ENCODE measurements around the gene PNMA8C. TPM values are rescaled to one million over a fixed set of nuclear protein-coding genes. Genes with fewer than 3 reads are reported as not detected.

Gene PNMA8C
- polyA plus RNA-seq, 1 of the 3 experiments (the other 2 are of a cell fraction): 1.3 TPM

DNA sequence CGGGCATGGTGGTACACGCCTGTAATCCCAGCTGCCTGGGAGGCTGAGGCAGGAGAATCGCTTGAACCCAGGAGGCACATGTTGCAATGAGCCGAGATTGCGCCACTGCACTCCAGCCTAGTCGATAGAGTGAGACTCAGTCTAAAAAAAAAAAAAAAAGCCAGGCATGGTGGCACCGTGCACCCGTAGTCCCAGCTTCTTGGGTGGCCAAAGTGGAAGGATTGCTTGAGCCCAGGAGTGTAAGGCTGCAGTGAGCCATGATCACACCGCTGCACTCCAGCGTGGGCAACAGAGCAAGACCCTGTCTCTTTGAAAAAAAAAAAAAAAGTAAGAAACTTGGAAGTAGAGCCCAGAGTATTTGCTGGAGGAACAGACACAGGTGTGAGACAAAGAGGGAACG is 43.1 kb downstream of the PNMA8C start:
- TF ChIP-seq POLR2AphosphoS5 (IDR thresholded peaks at IDR 0.05; ENCODE audit: low read depth, low read length): no peak
- TF ChIP-seq TAF1 (IDR thresholded peaks at IDR 0.05; ENCODE audit: borderline replicate concordance, low read depth, low read length): no peak
- TF ChIP-seq GABPA (IDR thresholded peaks at IDR 0.05; ENCODE audit: low read depth): no peak
- TF ChIP-seq, protein P1, sequence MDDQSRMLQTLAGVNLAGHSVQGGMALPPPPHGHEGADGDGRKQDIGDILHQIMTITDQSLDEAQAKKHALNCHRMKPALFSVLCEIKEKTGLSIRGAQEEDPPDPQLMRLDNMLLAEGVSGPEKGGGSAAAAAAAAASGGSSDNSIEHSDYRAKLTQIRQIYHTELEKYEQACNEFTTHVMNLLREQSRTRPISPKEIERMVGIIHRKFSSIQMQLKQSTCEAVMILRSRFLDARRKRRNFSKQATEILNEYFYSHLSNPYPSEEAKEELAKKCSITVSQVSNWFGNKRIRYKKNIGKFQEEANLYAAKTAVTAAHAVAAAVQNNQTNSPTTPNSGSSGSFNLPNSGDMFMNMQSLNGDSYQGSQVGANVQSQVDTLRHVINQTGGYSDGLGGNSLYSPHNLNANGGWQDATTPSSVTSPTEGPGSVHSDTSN (IDR thresholded peaks at IDR 0.05): no peak
- TF ChIP-seq, protein P2, sequence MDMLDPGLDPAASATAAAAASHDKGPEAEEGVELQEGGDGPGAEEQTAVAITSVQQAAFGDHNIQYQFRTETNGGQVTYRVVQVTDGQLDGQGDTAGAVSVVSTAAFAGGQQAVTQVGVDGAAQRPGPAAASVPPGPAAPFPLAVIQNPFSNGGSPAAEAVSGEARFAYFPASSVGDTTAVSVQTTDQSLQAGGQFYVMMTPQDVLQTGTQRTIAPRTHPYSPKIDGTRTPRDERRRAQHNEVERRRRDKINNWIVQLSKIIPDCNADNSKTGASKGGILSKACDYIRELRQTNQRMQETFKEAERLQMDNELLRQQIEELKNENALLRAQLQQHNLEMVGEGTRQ (IDR thresholded peaks at IDR 0.05; ENCODE audit: borderline replicate concordance, low read depth, low read length): no peak
- no peak for TF ChIP-seq FOXJ3 (CRISPR knock-in tag; IDR thresholded peaks at IDR 0.05)
- no peak for TF ChIP-seq RXRA (IDR thresholded peaks at IDR 0.05; ENCODE audit: borderline replicate concordance, low read depth)
- TF ChIP-seq, protein P3, sequence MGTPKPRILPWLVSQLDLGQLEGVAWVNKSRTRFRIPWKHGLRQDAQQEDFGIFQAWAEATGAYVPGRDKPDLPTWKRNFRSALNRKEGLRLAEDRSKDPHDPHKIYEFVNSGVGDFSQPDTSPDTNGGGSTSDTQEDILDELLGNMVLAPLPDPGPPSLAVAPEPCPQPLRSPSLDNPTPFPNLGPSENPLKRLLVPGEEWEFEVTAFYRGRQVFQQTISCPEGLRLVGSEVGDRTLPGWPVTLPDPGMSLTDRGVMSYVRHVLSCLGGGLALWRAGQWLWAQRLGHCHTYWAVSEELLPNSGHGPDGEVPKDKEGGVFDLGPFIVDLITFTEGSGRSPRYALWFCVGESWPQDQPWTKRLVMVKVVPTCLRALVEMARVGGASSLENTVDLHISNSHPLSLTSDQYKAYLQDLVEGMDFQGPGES (IDR thresholded peaks at IDR 0.05; ENCODE audit: low read depth, low read length): no peak
- no peak for TF ChIP-seq SMC3 (IDR thresholded peaks at IDR 0.05; ENCODE audit: low read depth, low read length)
- TF ChIP-seq MXI1 (IDR thresholded peaks at IDR 0.05; ENCODE audit: low read depth, low read length): no peak
- TF ChIP-seq, protein P4, sequence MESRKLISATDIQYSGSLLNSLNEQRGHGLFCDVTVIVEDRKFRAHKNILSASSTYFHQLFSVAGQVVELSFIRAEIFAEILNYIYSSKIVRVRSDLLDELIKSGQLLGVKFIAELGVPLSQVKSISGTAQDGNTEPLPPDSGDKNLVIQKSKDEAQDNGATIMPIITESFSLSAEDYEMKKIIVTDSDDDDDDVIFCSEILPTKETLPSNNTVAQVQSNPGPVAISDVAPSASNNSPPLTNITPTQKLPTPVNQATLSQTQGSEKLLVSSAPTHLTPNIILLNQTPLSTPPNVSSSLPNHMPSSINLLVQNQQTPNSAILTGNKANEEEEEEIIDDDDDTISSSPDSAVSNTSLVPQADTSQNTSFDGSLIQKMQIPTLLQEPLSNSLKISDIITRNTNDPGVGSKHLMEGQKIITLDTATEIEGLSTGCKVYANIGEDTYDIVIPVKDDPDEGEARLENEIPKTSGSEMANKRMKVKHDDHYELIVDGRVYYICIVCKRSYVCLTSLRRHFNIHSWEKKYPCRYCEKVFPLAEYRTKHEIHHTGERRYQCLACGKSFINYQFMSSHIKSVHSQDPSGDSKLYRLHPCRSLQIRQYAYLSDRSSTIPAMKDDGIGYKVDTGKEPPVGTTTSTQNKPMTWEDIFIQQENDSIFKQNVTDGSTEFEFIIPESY (IDR thresholded peaks at IDR 0.05; ENCODE audit: borderline replicate concordance, low read depth): no peak
- no peak for TF ChIP-seq TCF12 (IDR thresholded peaks at IDR 0.05)
- TF ChIP-seq EP300 (IDR thresholded peaks at IDR 0.05; ENCODE audit: borderline replicate concordance in 1 of 2, low read depth in 1 of 2, low read length in 1 of 2): no peak
- no peak for TF ChIP-seq TEAD4 (IDR thresholded peaks at IDR 0.05; ENCODE audit: borderline replicate concordance, insufficient read depth)
- no peak for TF ChIP-seq ELF1 (IDR thresholded peaks at IDR 0.05)
- Histone ChIP-seq H3K9ac (no peak overlapping the region), H3K79me2 (ENCODE audit: insufficient read depth) (peaks cover 20% of the 10 kb centered on the region), H3K4me2 (no peak overlapping the region), H4K20me1 (ENCODE audit: insufficient read depth) (no peaks in the 10 kb centered on the region), H2AFZ (ENCODE audit: low read depth) (no peak overlapping the region), H3K9me3 (no peaks in the 10 kb centered on the region), H3K4me1 (ENCODE audit: control insufficient read depth in 1 of 2, insufficient read depth in 2 of 2, low read depth in 1 of 2, low read length in 1 of 2) (no peaks in the 10 kb centered on the region), H3K4me3 (ENCODE audit: low read depth in 2 of 2, low read length in 1 of 2) (no peak overlapping the region), H3F3A (replicated peaks; ENCODE audit: insufficient read depth) (no peaks in the 10 kb centered on the region), H3K9me2 (no peaks in the 10 kb centered on the region), H3K36me3 (replicated peaks in 1 of 2; ENCODE audit: control insufficient read depth in 1 of 2, insufficient read depth in 2 of 2, low read length in 1 of 2) (peaks cover 52 to 65% of the 10 kb centered on the region in 2 experiments), H3K27me3 (ENCODE audit: insufficient read depth) (no peaks in the 10 kb centered on the region), H3K27ac (ENCODE audit: low read depth in 2 of 2, low read length in 1 of 2) (no peak overlapping the region)
- ChIA-PET POLR2A (interaction anchor here (0.7 kb wide), 1 partner anchor 115 kb away, joined by 3 read pairs; no protein-coding TSS in a partner anchor), CTCF (interaction anchor here (1.0 to 4.1 kb wide), 5 partner anchors 10 to 144 kb away, joined by 3 to 25 read pairs (median 3); no protein-coding TSS in a partner anchor)
- DNase-seq: no peak
- 91% methylated on average over 11 of the region's 11 CpGs for WGBS (ENCODE audit: low lambda C conversion rate)

Data from SK-N-SH (cell line).